ENCODE measurements around the gene NECTIN2. TPM values are rescaled to one million over a fixed set of nuclear protein-coding genes. Genes with fewer than 3 reads are reported as not detected.

NECTIN2 gene
- total and polyA plus RNA-seq, 8 donors = 66.9 to 145 (median 81.7) TPM

DNA sequence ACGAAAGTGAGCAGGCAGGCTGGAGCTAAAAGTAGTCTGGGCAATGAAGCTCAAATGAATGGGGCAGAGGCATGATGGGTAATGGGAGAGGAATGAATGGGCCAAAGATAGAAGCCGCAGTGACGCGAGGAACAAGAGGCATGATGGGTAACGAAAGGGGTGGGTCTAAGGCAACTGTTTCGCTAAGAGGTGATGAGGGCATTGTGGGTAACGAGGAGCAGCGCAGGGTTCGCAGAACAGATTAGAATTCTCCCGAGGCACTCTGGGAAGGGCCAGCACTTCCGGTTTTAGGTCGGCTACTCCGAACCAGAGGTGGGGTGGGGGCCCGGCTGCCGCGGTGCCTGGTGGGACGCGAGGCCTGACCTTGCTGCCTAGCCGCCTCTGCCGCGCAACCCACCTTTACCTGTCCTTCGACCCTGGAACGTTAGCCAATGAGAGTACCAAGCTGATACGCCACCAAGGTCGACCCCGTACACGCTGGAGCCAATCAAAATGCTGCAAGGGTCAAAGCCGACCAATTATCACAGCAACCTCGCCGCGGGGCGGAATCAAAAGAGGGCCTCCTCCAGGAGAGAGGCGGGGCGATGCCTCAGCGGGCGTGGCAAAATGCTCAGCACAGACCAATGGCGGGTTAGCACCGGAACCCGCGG, 44.4 kb downstream of the NECTIN2 start:
- TF ChIP-seq, protein P1, sequence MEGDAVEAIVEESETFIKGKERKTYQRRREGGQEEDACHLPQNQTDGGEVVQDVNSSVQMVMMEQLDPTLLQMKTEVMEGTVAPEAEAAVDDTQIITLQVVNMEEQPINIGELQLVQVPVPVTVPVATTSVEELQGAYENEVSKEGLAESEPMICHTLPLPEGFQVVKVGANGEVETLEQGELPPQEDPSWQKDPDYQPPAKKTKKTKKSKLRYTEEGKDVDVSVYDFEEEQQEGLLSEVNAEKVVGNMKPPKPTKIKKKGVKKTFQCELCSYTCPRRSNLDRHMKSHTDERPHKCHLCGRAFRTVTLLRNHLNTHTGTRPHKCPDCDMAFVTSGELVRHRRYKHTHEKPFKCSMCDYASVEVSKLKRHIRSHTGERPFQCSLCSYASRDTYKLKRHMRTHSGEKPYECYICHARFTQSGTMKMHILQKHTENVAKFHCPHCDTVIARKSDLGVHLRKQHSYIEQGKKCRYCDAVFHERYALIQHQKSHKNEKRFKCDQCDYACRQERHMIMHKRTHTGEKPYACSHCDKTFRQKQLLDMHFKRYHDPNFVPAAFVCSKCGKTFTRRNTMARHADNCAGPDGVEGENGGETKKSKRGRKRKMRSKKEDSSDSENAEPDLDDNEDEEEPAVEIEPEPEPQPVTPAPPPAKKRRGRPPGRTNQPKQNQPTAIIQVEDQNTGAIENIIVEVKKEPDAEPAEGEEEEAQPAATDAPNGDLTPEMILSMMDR (IDR thresholded peaks at IDR 0.05) = no peak
- peak overlapping the region; percentile 48 to 80 for H3K4me3 ChIP-seq
- H3K4me1 ChIP-seq = peaks cover 16 to 31% of the 10 kb centered on the region in 2 donors
- no peaks in the 10 kb centered on the region for H3K9me3 ChIP-seq
- H3K36me3 ChIP-seq = peaks cover 0 to 60% of the 10 kb centered on the region in 2 donors
- ATAC-seq (peak; percentile 91), DNase-seq (peak in 3 of 4 donors; percentile 97 to 100 (median 100))
- no peaks in the 10 kb centered on the region for H3K27me3 ChIP-seq
- peak overlapping the region; percentile 92 to 95 for H3K27ac ChIP-seq
- intact Hi-C loops (cut with DNase I) = no loop called here

DNA sequence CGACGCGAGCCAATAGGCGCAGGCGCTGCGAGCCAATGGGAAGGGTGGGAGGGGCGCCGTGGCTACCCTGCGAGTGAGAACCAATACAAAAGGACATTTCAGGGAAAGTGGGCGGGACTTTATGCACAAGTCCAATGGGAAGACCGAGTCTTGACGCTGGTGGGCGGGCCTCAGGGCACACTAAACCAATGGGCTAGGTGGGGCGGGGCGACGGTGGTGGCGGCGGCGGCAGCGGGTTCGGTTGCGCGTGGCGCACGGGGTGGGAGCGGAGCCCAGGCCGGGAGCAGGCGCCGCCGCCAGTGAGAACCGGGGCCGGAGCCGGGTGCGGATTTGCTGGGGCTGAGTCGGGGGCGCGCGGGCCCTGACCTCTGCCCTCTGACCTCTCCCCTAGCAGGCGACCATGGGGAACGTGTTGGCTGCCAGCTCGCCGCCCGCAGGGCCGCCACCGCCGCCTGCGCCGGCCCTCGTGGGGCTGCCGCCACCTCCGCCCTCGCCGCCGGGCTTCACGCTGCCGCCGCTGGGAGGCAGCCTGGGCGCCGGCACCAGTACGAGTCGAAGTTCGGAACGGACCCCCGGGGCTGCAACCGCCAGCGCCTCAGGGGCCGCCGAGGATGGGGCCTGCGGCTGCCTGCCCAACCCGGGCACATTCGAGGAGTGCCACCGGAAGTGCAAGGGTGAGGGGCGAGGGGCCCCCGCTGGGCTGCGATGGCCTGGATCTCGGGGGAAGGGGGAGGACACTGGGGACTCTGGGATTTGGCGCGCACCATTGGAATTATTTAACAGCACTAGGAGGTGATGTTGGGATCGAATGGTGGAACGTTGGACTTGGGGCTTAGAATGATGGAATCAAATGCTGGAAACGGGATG, 45.2 kb downstream of the NECTIN2 start, which contains the start of gene TOMM40:
Gene TOMM40 (plus strand): TSS at position 239 of the 867 bp plus-strand sequence. CDS start 162 bp downstream, at position 401.
- DNase-seq = peak in 2 of 4 donors; percentile 97 to 100
- intact Hi-C loops (cut with DNase I) = no loop called here

GRCh38 chr19:44892932-44893331, 46.8 kb downstream of the NECTIN2 start:
- no peaks in the 10 kb centered on the region for H3K27me3 ChIP-seq
- intact Hi-C loops (cut with DNase I) = no loop called here
- peaks cover 0 to 60% of the 10 kb centered on the region in 2 donors for H3K36me3 ChIP-seq

More for the DNA sequence above, 45.2 kb downstream of the NECTIN2 start, which contains the start of gene TOMM40:
- Histone ChIP-seq H3K4me1 (peaks cover 16 to 31% of the 10 kb centered on the region in 2 donors), H3K27me3 (no peaks in the 10 kb centered on the region), H3K4me3 (peak within 1 kb of the TSS; percentile 80 to 82), H3K36me3 (peaks cover 0 to 60% of the 10 kb centered on the region in 2 donors), H3K9me3 (no peaks in the 10 kb centered on the region), H3K27ac (peak within 1 kb of the TSS; percentile 92 to 95)
- TF ChIP-seq, protein P1 (IDR thresholded peaks at IDR 0.05) = no peak
- ATAC-seq = no peak

GRCh38 chr19:44893332-44894051, 47.4 kb downstream of the NECTIN2 start:
- TF ChIP-seq, protein P1 (IDR thresholded peaks at IDR 0.05) = no peak
- H3K27ac ChIP-seq = no peak overlapping the region
- peaks cover 16 to 31% of the 10 kb centered on the region in 2 donors for H3K4me1 ChIP-seq
- H3K36me3 ChIP-seq = peaks cover 0 to 60% of the 10 kb centered on the region in 2 donors
- H3K27me3 ChIP-seq = no peaks in the 10 kb centered on the region
- DNase-seq (no peak), ATAC-seq (no peak)
- no peaks in the 10 kb centered on the region for H3K9me3 ChIP-seq
- intact Hi-C loops (cut with DNase I) = no loop called here
- no peak overlapping the region for H3K4me3 ChIP-seq

More at GRCh38 chr19:44892932-44893331, 46.8 kb downstream of the NECTIN2 start:
- H3K9me3 ChIP-seq = no peaks in the 10 kb centered on the region
- H3K27ac ChIP-seq = no peak overlapping the region
- TF ChIP-seq, protein P1 (IDR thresholded peaks at IDR 0.05) = no peak
- DNase-seq (no peak), ATAC-seq (no peak)
- peak overlapping the region in 1 of 2 donors; percentile 80 for H3K4me3 ChIP-seq
- H3K4me1 ChIP-seq = peaks cover 16 to 31% of the 10 kb centered on the region in 2 donors
